ENCODE results near the gene MYH14. TPM values are rescaled to one million over a fixed set of nuclear protein-coding genes. Genes with fewer than 3 reads are reported as not detected.
"Not testable (repeated sequence)": the region's sequence is repeated elsewhere in the genome, so short reads cannot be mapped to it uniquely, and the experiment has no call there.

MYH14 gene
- total RNA-seq, 6 experiments from 2014 or later, result 0.09 TPM; not detected in 5

GRCh38 chr19:50223439-50223716, 20.0 kb downstream of the MYH14 start:
- no peak for DNase-seq
- TF ChIP-seq CTCF (IDR thresholded peaks at IDR 0.05), result no peak
- Mint-ChIP-seq H3K9me3 (peaks cover 20% of the 10 kb centered on the region), H3K36me3 (ENCODE audit: low read depth) (0 out of 2 replicates have a peak, but pooled peaks cover 4% of the 10 kb centered on the region), H3K27ac (no peak overlapping the region), H3K4me3 (no peak overlapping the region), H3K27me3 (ENCODE audit: insufficient read depth) (peaks cover 3% of the 10 kb centered on the region; the same call in 1 of the 2 replicates), H3K4me1 (ENCODE audit: low read depth) (no peaks in the 10 kb centered on the region)

- no peak for TF ChIP-seq CTCF (IDR thresholded peaks at IDR 0.05)
- H3K4me3 Mint-ChIP-seq, result no peak overlapping the region
- H3K9me3 Mint-ChIP-seq, result peaks cover 20% of the 10 kb centered on the region
Observed at GRCh38 chr19:50224986-50225747, 21.7 kb downstream of the MYH14 start.

GRCh38 chr19:50226536-50226935, 23.1 kb downstream of the MYH14 start:
- no peak overlapping the region for H3K27ac Mint-ChIP-seq
- H3K4me1 Mint-ChIP-seq (ENCODE audit: low read depth), result no peaks in the 10 kb centered on the region
- no peak for TF ChIP-seq CTCF (IDR thresholded peaks at IDR 0.05)
- 0 out of 2 replicates have a peak, but pooled peaks cover 4% of the 10 kb centered on the region for H3K36me3 Mint-ChIP-seq (ENCODE audit: low read depth)
- H3K4me3 Mint-ChIP-seq, result no peak overlapping the region
- peaks cover 11% of the 10 kb centered on the region for H3K27me3 Mint-ChIP-seq (ENCODE audit: insufficient read depth)
- no peak for DNase-seq
- peaks cover 20% of the 10 kb centered on the region for H3K9me3 Mint-ChIP-seq

More at GRCh38 chr19:50224986-50225747, 21.7 kb downstream of the MYH14 start:
- peaks cover 10% of the 10 kb centered on the region for H3K27me3 Mint-ChIP-seq (ENCODE audit: insufficient read depth)
- no peak for DNase-seq
- H3K36me3 Mint-ChIP-seq (ENCODE audit: low read depth), result 0 out of 2 replicates have a peak, but pooled peaks cover 4% of the 10 kb centered on the region
- H3K4me1 Mint-ChIP-seq (ENCODE audit: low read depth), result no peaks in the 10 kb centered on the region
- no peak overlapping the region for H3K27ac Mint-ChIP-seq

- H3K4me3 Mint-ChIP-seq; H3K27ac Mint-ChIP-seq; H3K36me3 Mint-ChIP-seq (ENCODE audit: low read depth); DNase-seq; H3K4me1 Mint-ChIP-seq (ENCODE audit: low read depth): not testable (repeated sequence)
- Mint-ChIP-seq H3K27me3 (ENCODE audit: insufficient read depth) (peaks cover 12% of the 10 kb centered on the region), H3K9me3 (peaks cover 13% of the 10 kb centered on the region)
Observed at GRCh38 chr19:50228153-50228552, 24.7 kb downstream of the MYH14 start.

GRCh38 chr19:50230379-50231351, 27.2 kb downstream of the MYH14 start:
- Mint-ChIP-seq H3K27ac (no peak overlapping the region), H3K4me1 (ENCODE audit: low read depth) (no peaks in the 10 kb centered on the region), H3K36me3 (ENCODE audit: low read depth) (no peaks in the 10 kb centered on the region), H3K27me3 (ENCODE audit: insufficient read depth) (peaks cover 12% of the 10 kb centered on the region), H3K9me3 (no peaks in the 10 kb centered on the region), H3K4me3 (no peak overlapping the region)
- no peak; the same call in 1 of the 2 replicates for TF ChIP-seq CTCF (IDR thresholded peaks at IDR 0.05)
- no peak for DNase-seq

GRCh38 chr19:50231417-50231816, 28.0 kb downstream of the MYH14 start:
- peaks cover 12% of the 10 kb centered on the region for H3K27me3 Mint-ChIP-seq (ENCODE audit: insufficient read depth)
- not testable (repeated sequence) for H3K4me1 Mint-ChIP-seq (ENCODE audit: low read depth); H3K4me3 Mint-ChIP-seq; DNase-seq; H3K36me3 Mint-ChIP-seq (ENCODE audit: low read depth); H3K9me3 Mint-ChIP-seq; H3K27ac Mint-ChIP-seq

All from HFFc6 (cell line).